HG02571 (cell line): Measurements from ENCODE around the gene CNNM3.
"Not testable (repeated sequence)": the region's sequence is repeated elsewhere in the genome, so short reads cannot be mapped to it uniquely, and the experiment has no call there.

Source experiments
- ATAC-seq: cut with Tn5 transposase; IDR thresholded peaks from one replicate; pipeline ENCODE4 v1.9.1; 2021; ENCODE audit warnings: mild to moderate bottlenecking, moderate library complexity; ENCODE audit not compliant: unreplicated experiment

Gene CNNM3

DNA sequence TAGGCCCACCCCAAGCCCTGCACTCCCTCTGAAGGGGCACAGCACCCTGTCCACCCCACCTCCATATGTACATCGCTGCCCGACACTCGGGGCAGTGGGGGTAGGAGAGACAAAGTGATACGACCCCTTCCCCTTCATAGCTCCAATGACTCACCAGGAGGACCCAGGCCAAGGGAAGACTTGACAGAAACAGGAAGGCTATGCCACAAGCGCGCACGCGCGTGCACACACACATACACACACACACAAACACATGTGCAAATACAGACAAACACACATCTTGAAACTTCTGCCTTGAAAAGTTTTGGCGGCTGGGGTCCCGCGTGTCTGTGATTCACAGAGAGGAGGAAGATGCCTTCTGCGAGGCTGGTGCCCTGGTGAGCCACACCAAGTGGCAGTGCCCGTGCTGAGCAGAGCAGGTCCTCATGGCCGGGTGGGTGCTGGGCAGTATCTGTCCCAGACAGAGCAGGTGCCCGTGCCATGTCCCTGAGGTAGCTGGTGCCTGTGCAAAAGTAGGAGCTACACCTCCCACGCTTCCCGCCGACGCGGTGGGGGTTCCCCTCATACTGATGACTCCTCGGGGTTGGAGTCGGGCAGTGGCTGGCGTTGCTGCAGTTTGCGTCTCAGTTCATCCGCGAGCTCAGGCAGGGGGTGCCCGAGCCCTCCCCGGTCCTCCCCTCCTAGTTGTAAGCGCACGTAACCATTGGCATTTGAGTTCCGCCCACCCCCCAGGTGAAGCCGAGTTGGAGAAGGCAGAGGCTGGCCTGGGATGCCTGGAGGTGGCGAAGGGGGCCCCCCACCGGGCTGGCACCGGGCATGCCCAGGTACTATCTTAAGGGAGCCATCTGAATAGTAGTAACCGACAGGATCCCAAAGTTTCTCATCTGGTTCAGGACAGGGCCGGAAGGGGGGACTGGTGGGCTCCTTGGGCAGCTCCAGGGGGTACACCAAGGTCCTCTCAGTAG is 44.3 kb downstream of the CNNM3 start:
- ATAC-seq = no peak

DNA sequence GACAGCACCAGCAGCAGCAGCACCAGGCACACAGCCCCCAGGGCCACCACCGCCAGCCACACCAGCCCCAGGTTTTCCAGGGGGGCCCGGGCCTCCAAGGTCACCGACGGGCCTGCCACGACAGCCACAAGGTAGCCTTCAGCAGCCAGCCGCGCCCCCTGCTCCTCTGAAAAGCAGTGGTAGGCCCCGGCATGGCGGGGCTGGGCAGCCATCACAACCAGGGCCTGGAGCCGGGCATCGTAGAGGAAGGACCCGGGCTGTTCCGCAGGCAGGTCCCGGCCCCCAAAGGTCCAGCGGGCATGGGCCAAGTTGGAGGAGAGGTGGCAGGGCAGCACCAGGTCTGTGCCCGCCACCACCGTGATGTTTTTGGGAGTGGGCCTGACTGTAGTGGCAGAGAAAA is 45.0 kb downstream of the CNNM3 start:
- no peak for ATAC-seq

DNA sequence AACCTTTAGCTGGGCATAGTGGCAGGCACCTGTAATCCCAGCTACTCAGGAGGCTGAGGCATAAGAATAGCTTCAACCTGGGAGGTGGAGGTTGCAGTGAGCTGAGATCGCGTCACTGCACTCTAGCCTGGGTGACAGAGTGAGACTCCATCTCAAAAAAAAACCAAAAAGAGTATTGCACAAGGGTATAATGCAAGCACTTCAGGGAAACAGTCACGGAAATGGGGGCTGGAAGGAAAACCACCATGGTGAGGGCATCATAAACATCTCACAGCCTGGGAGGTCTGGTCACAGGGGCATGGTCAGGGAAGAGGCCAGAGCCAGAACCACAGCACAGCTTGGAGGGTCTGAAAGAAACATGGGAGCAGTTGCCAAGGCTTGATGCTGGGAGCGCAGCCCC is 47.0 kb downstream of the CNNM3 start:
- not testable (repeated sequence) for ATAC-seq

DNA sequence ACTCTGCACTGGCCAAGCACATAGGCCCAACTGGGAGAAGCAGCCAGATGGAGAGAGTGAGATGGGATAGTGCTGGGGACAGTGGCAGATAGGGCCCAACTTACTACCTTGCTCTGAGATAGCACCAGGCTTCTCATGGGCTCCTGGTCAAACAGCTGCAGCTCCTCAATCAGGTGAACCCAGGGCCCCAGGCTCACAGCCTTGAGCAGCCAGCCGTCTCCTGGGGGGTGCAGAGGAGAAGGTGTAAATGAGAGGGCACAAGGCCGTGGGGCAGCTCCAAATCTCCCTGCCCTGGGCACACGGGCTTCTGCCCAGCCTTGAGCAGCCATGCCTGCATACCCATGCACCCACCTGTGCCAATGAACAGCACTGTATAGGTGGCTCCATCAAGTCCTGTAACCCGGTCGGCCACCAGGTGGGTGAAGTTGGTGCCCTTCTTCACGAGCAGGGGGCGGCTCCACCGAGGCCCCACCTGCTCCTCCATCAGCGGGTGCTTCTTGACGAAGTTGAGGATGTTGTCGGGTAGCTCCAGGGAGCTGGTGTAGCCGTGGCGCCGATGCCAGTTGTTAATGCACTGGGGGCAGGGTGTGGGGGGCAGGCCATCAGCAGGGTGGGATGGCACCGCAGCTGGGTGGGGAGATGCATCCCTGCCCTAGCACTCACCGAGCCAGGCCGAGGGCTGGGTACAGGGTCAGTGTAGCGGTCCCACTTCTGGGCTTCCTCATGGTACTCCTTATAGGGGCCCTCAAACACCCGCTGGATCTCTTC is 47.7 kb downstream of the CNNM3 start:
- ATAC-seq = no peak

DNA sequence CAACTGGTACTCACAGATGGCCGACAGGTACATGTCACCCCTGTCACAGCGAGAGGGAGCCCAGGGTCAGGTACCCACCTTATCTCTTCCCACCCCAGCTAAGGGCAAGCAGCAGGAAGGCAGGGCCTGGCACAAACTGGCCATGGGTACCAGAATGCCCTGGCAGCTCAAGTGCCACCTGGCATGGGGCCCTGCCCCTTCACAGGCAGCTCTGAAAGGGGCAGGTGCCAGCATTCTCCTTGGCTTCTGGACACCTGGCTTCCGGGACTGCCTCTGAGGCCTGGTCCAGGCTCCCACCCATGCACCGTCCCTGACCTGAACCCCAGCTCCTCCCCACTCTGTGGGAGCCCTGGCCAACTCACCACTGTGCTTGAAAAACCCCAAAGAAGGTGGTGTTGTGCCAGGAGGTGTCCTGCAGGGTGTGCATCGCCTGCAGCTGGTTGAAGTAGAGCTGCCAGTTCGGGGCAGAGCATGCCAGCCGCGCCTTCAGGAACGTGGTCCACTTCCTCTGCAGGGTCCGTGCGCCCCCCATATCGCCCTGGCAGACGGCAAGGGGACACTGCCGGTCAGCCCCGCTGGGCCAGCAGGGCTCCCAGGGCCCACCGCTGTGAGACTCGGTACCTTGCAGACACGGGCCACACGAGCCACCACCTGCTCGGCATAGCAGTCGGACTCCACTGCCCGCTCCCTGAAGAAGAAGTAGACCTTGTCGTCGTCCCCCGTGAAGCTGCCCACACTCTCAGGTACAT is 48.4 kb downstream of the CNNM3 start:
- no peak for ATAC-seq

DNA sequence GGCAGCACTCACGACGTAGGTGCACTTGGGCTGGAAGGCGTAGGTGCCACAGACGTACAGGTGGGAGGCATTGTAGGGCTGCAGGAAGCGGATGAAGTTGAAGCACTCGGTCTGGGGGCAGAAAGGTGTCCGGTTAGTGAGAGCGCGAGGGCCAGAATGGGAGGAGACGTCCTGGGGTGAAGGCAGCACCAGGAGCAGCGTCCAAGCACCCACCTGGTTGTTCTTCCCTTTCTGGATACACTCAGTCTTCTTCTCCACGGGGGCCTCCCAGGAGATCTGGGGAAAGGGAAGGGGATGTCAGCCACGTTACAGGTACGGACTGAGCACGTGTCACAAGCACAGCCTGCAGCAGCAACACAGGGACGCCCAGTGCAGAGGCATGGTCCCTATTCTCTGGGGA is 49.6 kb downstream of the CNNM3 start:
- no peak for ATAC-seq

DNA sequence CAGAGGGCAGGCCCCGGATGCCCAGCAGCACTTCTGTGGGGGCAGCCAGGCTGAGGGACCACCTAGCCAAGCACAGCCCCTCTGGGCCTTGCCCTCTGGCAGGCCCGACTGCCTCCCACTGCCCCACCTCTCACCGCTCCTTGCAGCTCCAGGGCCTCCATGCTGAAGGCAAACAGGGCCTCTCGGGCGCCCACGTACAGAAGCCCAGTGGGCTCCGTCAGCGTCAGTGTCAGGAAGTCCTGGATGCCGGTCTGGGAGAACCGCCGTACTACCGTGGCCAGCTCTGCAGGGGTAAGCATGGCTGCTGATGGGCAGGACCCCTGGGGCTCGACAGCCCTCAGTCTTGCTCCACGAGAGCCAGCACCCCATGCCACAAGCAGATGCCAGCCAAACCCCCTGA is 50.1 kb downstream of the CNNM3 start:
- ATAC-seq = no peak

DNA sequence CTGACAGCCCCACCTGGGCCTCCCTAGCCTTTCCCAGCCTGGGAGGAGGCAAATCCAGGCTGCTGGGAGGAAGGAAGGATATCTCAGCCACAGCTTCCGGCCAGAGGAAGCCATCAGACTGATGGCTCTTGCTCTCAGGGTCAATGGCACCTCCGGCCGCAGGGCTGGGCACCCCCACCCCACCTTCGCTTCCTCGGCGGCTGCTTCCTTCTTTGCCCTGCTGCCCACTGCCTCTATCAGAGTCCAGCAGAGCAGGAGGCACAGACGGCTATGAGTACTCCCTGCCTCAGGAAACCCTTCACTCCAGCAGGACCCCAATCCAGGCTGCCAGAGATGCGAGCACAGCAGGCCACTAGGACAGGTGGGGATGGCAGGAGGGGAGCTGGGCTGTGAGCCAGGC is 50.5 kb downstream of the CNNM3 start:
- no peak for ATAC-seq

DNA sequence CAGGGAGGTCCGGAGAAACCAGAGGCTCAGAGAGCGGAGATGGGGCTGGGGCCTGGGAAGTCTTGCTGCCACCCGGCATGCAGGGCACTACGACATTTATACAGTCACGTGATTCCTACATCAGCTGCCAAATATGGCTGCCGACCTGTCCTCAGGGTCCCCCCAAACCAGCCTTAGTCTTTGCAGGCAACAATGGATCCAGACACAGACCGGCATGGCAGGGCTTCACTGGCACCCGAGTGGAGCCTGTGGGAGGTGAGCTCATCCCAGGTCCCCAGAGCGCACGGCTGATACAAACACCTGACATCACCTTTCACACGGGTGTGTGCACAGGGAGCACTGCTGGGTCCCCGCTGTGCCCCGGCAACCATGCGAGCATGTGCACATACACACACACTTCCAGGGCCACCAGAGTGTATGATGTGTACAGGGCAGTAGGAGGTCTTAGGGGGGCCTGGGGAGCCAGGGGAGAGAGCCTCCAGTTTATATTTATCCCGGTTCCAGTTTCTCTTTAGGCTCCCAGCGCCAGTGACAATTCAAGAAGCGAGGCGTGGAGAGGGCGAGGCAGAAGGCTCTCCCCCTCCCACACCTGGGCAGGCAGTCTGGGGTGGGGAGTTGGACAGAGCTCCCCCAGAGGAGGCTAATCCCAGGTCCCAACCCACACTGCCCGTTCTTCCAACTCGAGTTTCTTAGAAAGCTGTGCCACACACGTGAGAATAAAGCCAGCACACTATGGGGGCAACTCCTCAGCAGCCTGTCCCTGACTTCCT is 51.1 kb downstream of the CNNM3 start:
- no peak for ATAC-seq

DNA sequence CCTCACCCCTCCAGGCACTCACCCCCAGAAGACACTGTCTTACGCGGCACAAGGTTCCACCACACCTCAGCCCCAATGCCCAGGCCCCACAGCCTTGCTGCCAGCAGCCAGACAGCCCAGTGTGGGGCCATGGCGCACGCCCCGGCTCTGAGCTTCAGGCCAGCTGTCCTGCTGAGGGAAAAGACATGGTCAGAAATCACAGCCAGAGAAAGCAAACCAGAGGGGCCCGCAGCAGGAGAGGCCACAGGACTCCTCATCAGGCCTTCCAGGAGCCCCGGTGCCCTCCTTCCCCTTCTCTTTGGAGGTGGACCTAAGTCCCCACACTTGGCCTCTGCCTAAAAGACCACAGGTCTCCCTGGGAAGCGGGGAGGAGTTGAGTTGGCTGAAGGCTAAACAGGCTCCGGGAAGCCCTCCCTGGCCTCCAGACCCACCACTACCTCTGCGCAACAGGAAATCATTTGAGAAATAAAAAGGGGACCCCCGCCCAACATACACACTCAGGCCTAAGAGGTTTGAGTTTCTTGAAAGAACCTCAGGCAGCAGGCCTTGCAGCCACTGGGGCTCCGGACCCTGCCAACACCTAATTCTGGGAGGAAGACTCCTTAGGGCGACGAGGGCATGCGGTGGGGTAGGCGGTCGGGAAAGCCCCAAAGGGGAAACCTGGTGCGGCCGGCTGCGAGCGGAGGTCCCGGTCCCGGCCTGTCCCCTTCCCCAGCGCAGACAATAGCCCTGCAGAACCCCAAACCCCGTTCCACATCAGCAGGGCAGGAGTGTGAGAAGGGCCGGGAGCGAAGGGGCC is 51.9 kb downstream of the CNNM3 start:
- no peak for ATAC-seq

DNA sequence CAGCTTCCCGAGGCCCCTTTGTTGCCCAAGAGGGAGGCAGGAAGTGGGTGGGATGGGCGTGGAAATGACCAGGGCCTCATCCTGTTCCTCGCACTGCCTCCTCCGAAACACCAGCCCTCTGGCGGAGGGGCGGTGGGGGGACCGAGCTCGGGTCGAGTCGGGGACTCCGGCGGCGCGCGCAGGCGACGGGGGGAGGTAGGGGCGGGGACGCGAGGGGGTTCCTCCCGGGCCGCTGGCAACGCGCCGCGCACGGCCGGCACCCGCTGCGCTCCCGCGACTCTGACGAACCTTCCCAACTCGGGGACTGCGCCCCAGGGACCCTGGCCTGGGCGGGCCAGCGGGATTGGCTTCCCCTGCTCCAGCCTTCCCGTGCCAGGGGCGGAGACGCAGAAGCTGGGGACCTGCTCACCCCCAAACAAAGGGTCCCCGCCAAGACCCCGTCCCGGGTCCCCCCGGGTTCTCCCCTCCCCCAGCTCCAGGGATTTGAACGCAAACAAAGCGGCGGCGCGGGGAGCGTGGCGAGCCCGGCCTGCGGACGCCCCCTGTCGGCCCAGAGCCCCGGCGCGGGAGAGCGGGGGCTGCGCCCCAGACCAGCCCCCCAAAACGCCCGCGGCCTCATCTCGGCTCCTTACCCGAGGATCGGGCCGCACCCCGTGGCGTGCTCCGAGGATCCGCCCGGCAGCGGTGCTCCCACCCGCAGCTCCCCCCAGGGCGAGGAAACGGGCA is 52.6 kb downstream of the CNNM3 start:
- no peak for ATAC-seq

DNA sequence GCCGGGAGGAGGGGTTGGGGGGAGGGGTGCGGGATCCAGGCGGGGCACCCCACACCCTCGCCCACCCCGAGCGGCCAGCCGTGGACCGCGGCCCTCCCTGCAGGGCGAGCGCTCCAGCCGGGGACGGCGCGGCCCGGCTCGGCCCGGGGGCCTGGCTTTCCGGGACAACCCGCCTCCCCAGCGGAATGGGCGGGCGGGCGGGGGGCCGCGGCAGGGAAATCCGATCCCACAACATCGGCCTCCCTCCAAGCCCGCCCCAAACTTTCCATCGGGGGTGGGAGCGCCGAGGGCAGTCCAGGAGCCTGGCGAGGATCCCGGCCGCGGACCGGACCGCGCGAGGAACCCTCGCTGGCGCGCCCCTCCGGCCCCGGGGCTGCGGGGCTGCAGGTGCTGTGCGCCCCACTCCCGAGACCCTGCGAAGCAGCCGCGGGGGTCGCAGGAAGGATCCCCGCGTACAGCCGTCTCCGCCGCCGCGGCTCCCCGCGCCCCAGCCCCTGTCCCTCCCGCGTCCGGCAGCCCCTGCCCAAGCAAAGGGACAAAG is 53.3 kb downstream of the CNNM3 start:
- ATAC-seq = no peak

DNA sequence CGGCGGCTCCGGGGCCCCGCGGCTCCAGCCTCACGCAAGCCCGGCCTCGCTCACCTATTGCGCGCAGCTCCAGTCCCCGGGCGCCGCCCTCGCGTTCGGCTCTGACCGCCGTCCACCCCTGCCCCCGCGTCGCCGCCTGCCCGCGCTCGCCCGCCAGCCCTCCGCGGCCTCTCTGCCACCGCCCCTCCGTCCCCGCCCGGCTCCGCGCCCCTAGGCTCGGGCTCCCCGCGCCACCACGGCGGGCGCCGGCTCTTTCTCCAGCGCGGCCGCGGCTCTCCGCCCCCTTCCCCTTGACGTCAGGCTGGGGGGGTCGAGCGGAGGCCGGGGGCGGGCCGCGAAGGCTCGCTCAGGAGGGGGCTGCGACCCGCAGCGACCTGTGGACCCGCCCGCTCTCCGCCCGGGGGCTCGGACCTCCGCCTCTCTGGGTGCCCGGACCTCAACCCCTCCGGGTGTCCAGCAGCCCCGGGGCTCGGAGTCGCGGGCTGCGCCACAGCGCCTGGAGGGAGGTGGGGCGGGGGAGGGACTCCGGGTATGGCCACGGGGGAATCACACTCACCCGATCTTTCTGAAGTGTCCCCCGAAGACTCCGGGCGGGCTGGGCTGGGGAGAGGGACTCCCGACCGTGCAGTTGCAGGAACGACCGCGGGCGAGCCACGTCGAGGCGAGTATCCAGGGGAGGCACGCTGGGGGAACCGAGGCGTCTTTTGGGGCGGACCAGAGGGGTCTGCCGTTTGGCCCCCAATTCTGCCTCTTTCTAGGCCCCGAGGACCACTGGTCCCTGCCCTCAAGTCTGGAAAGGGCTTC is 54.0 kb downstream of the CNNM3 start, which contains the start of gene SEMA4C:
Gene SEMA4C (minus strand): TSS at position 259 of the 804 bp plus-strand sequence. CDS start 2,194 bp downstream, outside the sequence.
- ATAC-seq = no peak

DNA sequence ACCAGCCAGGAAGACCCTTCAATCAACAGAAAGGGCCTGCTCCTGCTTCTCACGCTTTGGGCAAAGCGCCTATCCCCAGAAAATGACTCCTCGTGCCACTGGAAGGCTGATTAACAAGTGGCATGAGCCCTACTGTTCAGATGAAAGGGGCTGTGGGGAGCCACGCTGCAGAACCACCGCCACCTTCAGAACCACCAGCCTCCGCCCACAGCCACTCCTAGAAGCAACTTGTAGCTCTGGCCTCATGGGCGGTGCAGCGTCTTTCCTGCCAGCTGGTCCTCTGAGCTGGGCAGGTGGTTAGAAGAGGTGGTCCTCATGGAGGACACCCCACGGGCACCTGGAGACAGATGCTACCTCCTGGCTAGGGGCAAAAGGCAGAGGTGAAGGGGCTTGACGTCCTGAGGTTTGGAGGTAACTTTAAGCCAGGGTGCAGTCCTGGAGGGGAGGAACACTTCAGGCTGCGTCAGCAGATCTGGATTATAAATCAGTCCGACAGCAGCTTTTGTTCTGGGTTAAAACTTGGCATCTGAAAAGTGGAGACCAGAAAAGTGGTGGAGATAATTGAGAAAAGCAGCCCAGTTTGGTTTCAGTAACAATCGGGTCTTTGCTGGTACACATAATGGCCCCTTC is 54.7 kb downstream of the CNNM3 start:
- ATAC-seq = no peak

DNA sequence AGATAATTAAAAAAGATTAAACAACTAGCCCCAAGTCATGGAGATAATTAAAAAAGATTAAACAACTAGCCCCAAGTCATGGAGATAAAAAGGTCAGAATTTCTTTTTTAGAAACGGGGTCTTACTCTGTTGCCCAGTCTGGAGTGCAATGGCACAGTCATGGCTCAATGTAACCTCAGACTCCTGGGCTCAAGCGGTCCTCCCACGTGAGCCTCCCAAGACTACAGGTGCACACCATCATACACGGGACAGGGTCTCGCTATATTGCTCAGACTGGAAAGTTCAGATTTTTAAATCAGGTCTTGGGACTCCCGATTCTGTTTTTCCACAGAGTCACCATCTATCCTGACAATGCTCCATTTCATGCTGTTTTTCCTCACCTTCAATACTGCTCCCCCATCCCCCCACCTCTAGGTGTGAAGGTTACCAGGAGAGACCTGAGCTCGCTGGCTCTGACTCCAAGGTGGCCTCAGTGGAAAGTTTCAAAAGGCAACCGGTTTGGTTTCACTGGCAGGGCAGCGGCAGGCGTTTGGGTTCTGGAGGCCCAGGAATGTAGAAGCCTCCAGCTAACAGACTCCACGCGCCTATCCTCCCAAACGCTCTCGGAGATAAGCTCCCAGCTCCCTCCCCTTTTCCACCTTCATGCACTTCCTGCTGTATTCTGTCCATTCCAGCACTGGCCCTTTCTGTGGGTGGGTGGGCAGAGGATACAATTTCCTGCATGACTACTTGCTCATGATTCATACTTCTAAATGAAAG is 56.7 kb downstream of the CNNM3 start:
- no peak for ATAC-seq

DNA sequence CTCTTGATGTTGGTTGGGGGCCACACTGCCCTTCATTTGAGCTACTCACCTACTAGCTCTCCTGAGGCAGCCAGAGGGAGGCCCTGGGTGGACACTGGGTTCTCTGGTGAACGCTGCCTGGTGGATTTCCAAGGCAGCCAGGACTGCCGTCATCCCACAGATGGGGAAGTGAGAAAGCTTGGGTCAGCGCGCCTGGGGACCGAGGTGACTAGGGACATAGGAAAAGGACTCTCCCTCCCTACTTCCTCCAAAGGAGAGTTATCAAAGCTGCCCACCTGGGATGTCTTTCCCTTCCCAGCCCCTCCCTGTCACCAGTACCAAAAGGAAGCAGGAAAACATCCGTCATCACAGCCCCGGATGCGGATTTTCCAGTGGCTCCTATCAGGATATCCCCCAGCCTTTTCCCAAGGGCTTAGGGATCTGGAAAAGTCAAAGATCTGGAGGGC is 57.6 kb downstream of the CNNM3 start:
- no peak for ATAC-seq
